ENCODE results near the gene MFAP5. TPM values are rescaled to one million over a fixed set of nuclear protein-coding genes. Genes with fewer than 3 reads are reported as not detected.
A peak's percentile ranks its signal among the peaks of the same experiment; 100 is the strongest.

MFAP5 gene
- polyA plus RNA-seq, 3 donors, result not detected

- no peak overlapping the region for H3K4me3 Mint-ChIP-seq
- no peak overlapping the region for H3K27ac ChIP-seq (ENCODE audit: low read depth in 1 of 2, low read length in 2 of 2)
- DNase-seq, result no peak
- peaks cover 31% of the 10 kb centered on the region for H3K4me1 Mint-ChIP-seq
- H3K36me3 ChIP-seq (replicated peaks in 1 of 2; ENCODE audit: control insufficient read depth in 1 of 2, insufficient read depth in 2 of 2, low read length in 2 of 2), result no peaks in the 10 kb centered on the region
- peaks cover 0 to 7% (median 3%) of the 10 kb centered on the region in 7 donors for H3K9me3 Mint-ChIP-seq
- no peak overlapping the region for H2AFZ ChIP-seq (ENCODE audit: insufficient read depth, low read depth, low read length, poor library complexity, severe bottlenecking)
- peaks cover 30 to 33% of the 10 kb centered on the region in 2 donors for H3K4me1 ChIP-seq (ENCODE audit: control insufficient read depth in 1 of 2, insufficient read depth in 2 of 2, low read length in 2 of 2)
- no peaks in the 10 kb centered on the region for H4K20me1 ChIP-seq (ENCODE audit: insufficient read depth, low read length)
- peaks cover 0 to 3% of the 10 kb centered on the region in 2 donors for H3K36me3 Mint-ChIP-seq
- H3K4me3 ChIP-seq (replicated peaks in 1 of 3; ENCODE audit: low read depth in 2 of 3, low read length in 3 of 3), result no peak overlapping the region
- H3K9me3 ChIP-seq (replicated peaks in 1 of 2; ENCODE audit: control insufficient read depth in 1 of 2, insufficient read depth in 1 of 2, low read length in 2 of 2), result peaks cover 0 to 2% of the 10 kb centered on the region in 2 donors
- intact Hi-C loops (cut with micrococcal nuclease), result loop anchor here (10.0 kb wide), 2 partner anchors 189 to 389 kb away; no protein-coding TSS in a partner anchor
- H3K27me3 ChIP-seq (ENCODE audit: control insufficient read depth in 2 of 2, insufficient read depth in 2 of 2, low read length in 2 of 2), result no peaks in the 10 kb centered on the region
- WGBS (ENCODE audit: insufficient coverage), result no CpG with 5 or more reads among the region's 4 CpGs
- H3K9ac ChIP-seq (ENCODE audit: insufficient read depth, low read length, poor library complexity, severe bottlenecking), result no peak overlapping the region
- no peak for TF ChIP-seq CTCF (IDR thresholded peaks at IDR 0.05)
- no peak overlapping the region for H3K4me2 ChIP-seq (replicated peaks; ENCODE audit: extremely low read depth, low read length, poor library complexity, severe bottlenecking)
- H3K79me2 ChIP-seq (ENCODE audit: insufficient read depth, low read length), result no peaks in the 10 kb centered on the region
- peaks cover 0 to 3% (median 2%) of the 10 kb centered on the region in 3 donors for H3K27me3 Mint-ChIP-seq (ENCODE audit: low read depth in 3 of 3)
- peak overlapping the region in 1 of 7 donors; percentile 80 for H3K27ac Mint-ChIP-seq
These were observed 3.1 kb upstream of the MFAP5 start for GRCh38 chr12:8665759-8666158.

- no peak for DNase-seq
- no peak for TF ChIP-seq CTCF (IDR thresholded peaks at IDR 0.05)
- Histone ChIP-seq H3K27ac (ENCODE audit: low read depth in 1 of 2, low read length in 2 of 2) (no peak overlapping the region), H3K36me3 (replicated peaks in 1 of 2; ENCODE audit: control insufficient read depth in 1 of 2, insufficient read depth in 2 of 2, low read length in 2 of 2) (no peaks in the 10 kb centered on the region), H3K27me3 (ENCODE audit: control insufficient read depth in 2 of 2, insufficient read depth in 2 of 2, low read length in 2 of 2) (no peaks in the 10 kb centered on the region), H2AFZ (ENCODE audit: insufficient read depth, low read depth, low read length, poor library complexity, severe bottlenecking) (no peak overlapping the region), H3K4me2 (replicated peaks; ENCODE audit: extremely low read depth, low read length, poor library complexity, severe bottlenecking) (no peak overlapping the region), H3K9ac (ENCODE audit: insufficient read depth, low read length, poor library complexity, severe bottlenecking) (no peak overlapping the region), H4K20me1 (ENCODE audit: insufficient read depth, low read length) (no peaks in the 10 kb centered on the region), H3K4me1 (ENCODE audit: control insufficient read depth in 1 of 2, insufficient read depth in 2 of 2, low read length in 2 of 2) (peaks cover 27 to 33% of the 10 kb centered on the region in 2 donors), H3K4me3 (replicated peaks in 1 of 3; ENCODE audit: low read depth in 2 of 3, low read length in 3 of 3) (no peak overlapping the region), H3K79me2 (ENCODE audit: insufficient read depth, low read length) (no peaks in the 10 kb centered on the region), H3K9me3 (replicated peaks in 1 of 2; ENCODE audit: control insufficient read depth in 1 of 2, insufficient read depth in 1 of 2, low read length in 2 of 2) (no peaks in the 10 kb centered on the region)
- Mint-ChIP-seq H3K9me3 (peaks cover 0 to 3% (median 0%) of the 10 kb centered on the region in 7 donors), H3K4me1 (peaks cover 25% of the 10 kb centered on the region), H3K27me3 (ENCODE audit: low read depth in 3 of 3) (peaks cover 0 to 3% (median 2%) of the 10 kb centered on the region in 3 donors), H3K36me3 (no peaks in the 10 kb centered on the region), H3K27ac (peak overlapping the region in 1 of 7 donors; percentile 43), H3K4me3 (no peak overlapping the region)
- 93% methylated on average over 3 of the region's 5 CpGs for WGBS (ENCODE audit: insufficient coverage)
- intact Hi-C loops (cut with micrococcal nuclease), result loop anchor here (10.0 kb wide), 2 partner anchors 190 to 390 kb away; no protein-coding TSS in a partner anchor
These were observed 1.7 kb upstream of the MFAP5 start for GRCh38 chr12:8664228-8664913.

All from CD14-positive monocyte (primary cell).